ENCODE measurements around the gene EXOSC5.

DNA sequence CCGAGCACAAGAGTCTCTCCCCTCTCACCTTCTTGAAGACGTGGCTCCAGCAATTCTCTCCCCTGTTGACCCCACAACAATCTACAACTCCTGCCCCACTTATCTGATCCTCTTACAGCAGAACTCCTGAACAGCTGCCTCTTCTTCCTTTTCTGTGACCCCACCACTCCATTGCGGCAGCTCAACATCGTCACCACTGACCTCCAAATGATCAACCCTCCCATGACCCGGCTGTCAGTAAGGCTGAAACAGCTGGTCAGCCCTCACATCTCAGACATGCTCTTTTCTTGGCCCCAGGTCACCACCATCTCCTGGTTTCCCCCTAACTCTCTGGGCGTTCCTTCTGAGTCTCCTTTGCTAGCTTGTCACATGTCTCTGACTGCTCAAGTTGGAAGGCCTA, 1.8 kb downstream of the EXOSC5 start:
- TF ChIP-seq, protein P1, sequence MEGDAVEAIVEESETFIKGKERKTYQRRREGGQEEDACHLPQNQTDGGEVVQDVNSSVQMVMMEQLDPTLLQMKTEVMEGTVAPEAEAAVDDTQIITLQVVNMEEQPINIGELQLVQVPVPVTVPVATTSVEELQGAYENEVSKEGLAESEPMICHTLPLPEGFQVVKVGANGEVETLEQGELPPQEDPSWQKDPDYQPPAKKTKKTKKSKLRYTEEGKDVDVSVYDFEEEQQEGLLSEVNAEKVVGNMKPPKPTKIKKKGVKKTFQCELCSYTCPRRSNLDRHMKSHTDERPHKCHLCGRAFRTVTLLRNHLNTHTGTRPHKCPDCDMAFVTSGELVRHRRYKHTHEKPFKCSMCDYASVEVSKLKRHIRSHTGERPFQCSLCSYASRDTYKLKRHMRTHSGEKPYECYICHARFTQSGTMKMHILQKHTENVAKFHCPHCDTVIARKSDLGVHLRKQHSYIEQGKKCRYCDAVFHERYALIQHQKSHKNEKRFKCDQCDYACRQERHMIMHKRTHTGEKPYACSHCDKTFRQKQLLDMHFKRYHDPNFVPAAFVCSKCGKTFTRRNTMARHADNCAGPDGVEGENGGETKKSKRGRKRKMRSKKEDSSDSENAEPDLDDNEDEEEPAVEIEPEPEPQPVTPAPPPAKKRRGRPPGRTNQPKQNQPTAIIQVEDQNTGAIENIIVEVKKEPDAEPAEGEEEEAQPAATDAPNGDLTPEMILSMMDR (IDR thresholded peaks at IDR 0.05), result no peak
- TF ChIP-seq POLR2A (IDR thresholded peaks at IDR 0.05), result no peak

Data from body of pancreas (tissue), 4 donors.